ENCODE data around the gene FXYD1.

The FXYD1 gene

DNA sequence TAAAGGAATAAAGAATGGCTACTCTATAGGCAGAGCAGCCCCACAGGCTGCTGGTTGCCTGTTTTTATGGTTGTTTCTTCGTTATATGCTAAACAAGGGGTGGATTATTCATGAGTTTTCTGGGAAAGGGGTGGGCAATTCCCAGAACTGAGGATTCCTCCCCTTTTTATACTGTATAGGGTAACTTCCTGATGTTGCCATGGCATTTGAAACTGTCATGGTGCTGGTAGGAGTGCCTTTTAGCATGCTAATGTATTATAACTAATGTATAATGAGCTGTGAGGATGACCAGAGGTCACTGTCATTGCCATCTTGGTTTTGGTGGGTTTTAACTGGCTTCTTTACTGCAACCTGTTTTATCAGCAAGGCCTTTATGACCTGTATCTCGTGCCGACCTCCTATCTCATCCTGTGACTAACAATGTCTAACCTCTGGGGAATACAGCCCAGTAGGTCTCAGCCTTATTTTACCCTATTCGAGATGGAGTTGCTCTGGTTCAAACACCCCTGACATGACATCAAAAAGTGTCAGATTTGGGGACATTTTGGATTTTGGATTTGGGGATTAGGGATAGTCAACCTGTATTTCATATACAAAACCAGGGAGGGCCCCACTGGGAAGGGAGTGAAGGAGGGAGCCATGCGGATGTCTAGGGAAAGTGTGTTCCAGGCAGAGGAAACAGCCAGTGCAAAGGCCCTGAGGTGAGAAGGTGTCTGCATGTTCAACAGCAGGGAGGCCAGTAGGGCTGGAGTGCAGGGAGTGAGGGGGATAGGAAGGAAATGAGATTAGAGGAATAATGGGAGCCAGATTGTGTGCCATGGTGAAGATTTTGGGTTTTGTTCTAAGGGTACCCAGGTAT is 26.8 kb downstream of the FXYD1 start:
- DNase-seq: no peak

DNA sequence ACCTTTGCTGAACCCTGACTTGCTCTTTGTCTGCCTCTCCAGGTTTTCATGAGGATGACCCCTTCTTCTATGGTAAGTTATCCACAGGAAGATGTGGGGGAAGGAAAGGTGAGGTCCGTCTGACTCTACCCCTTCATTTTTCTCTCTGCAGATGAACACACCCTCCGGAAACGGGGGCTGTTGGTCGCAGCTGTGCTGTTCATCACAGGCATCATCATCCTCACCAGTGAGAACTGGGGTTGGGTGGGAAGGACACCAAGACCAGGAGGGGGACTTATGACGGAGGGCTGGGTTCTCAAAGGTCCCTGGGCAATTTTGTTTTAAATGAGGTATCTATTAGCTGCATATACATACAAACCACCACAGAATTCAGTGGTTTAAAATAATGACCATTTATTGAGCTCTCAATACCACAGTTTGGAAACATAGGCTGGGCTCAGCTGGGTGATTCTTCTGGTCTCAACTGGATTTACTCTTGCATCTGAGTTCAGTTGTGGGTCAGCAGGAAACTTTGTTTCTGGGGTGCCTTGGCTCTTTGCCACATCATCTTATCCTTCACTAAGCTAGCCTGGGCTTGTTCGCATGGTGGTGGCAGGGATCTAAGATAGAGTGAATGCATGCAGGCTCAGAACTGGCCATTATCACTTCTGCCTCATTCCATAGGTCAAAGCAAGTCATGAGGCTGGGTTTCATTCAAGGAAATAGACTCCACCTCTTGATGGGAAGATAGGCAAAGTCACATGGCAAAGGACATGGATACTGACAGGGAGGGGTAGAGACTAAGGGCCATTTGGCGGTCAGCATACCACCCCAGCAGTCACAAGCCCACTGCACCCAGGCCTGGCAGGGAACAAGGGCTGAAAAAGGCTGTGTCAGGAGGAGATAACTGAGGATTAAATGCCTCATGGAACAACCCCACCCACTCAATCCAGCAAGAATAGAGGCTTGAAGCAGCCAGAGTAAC is 27.8 kb downstream of the FXYD1 start:
- DNase-seq: no peak

DNA sequence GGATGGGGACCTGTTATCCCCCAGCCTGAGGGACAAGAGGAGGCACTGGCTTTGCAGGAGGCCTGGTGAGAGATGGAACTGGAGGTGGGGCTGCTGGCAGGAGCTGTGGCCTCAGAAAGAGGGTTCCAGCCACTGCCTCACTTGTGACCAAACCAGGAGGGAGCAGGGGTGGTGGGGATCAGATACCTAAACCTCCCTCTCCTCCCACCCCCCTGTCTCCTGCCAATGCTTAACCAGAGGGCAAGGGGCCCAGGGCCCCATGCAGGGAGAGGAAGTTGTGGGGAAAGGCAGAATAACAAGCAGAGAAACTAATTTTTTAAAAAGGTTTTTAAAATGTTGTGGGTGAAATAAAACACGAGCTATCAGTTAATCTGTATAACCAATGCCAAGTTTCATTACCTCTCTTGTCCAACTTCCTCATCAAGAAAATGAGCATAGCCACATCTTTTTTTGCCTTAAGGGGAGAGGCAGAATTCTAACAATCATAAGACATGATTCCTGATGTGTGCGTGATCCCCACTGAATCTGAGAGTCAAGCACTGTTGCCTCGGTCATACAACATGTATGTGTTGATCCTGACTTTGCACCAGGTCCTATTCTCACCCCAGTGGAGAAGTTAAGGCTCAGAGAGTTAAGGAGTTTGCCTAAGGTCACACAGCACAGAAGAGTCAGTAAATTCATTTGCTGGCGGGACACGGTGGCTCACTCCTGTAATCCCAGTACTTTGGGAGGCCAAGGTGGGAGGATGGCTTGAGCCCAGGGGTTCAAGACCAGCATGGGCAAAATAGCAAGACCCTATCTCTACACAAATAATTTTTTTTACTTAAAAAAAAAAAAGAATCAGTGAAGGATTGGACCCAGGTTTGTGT is 28.9 kb downstream of the FXYD1 start:
- DNase-seq: no peak

- DNase-seq: no peak
Measured at GRCh38 chr19:35168196-35168595, 29.6 kb downstream of the FXYD1 start.

DNA sequence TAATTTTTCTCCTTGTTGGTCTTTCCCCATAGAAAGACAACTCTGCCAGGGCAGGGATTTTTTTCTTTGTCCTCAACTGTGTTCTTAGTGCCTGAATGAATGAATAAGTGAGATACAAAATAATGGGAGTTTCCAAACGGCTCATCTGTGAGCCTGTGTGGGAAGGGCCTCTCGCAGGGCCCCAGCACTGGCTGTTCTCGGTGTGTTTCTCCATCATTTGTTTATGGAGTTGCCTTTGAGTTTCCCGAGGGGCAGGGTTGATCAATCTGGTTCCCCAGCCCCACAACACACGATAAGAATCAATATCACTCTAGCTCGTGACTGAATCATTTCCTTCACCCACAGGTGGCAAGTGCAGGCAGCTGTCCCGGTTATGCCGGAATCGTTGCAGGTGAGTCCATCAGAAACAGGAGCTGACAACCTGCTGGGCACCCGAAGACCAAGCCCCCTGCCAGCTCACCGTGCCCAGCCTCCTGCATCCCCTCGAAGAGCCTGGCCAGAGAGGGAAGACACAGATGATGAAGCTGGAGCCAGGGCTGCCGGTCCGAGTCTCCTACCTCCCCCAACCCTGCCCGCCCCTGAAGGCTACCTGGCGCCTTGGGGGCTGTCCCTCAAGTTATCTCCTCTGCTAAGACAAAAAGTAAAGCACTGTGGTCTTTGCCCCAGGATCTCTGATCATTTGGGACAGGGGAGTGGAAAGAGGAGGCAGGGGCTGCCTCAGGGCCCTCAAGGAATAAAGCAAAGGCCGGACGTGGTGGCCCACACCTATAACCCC is 30.8 kb downstream of the FXYD1 start:
- DNase-seq: no peak

- DNase-seq: no peak
Measured at GRCh38 chr19:35170359-35171061, 31.9 kb downstream of the FXYD1 start.

GRCh38 chr19:35171730-35172129 is 33.1 kb downstream of the FXYD1 start:
- no peak for DNase-seq

DNA sequence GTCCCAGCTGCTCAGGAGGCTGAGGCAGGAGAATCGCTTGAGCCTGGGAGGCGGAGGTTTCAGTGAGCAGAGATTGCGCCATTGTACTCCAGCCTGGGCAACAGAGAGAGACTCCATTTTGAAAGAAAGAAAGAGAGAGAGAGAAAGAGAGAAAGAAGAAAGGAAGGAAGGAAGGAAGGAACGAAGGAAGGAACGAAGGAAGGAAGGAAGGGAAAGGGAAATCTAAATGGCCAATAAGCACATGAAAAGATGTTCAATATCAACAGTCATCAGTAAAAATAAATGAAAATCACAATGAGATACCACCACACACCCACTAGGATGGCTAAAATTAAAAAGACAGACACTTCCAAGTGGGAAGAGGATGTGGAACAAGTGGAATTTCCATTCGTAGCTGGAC is 35.6 kb downstream of the FXYD1 start:
- DNase-seq: no peak

- no peak for DNase-seq
Measured at GRCh38 chr19:35176181-35176570, 37.6 kb downstream of the FXYD1 start.

GRCh38 chr19:35177377-35178274 is 39.0 kb downstream of the FXYD1 start:
- DNase-seq: no peak

- no peak for DNase-seq
Measured at GRCh38 chr19:35178701-35179100, 40.1 kb downstream of the FXYD1 start.

GRCh38 chr19:35179830-35180229 is 41.2 kb downstream of the FXYD1 start:
- no peak for DNase-seq

DNA sequence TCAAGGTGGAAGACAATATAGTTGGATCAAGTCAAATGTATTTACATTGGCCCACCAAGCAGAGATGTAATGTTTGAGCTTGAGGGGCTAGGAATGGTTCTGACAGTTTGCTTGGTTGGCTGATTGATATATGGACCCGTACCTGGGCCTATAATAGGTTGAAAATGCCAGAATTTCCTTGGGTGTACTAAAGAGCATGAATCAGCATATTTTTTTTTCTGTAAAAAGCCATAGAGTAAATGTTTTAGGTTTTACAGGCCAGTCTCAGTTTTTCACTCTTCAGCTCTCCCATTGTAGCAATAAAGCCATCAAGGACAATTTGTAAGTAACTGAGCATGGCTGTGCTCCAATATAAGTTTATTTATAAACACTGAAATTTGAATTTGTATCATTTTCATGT is 42.8 kb downstream of the FXYD1 start:
- no peak for DNase-seq

GRCh38 chr19:35184267-35184666 is 45.6 kb downstream of the FXYD1 start:
- DNase-seq: no peak

- DNase-seq: no peak
Measured at GRCh38 chr19:35184884-35185283, 46.3 kb downstream of the FXYD1 start.
